Activated naive CD4-positive, alpha-beta T cell treated with anti-CD3 and anti-CD28 coated beads for 36 hours (primary cell): ENCODE data around the gene ELOVL2. TPM values are rescaled to one million over a fixed set of nuclear protein-coding genes. Genes with fewer than 3 reads are reported as not detected.
"Not testable (repeated sequence)": the region's sequence is repeated elsewhere in the genome, so short reads cannot be mapped to it uniquely, and the experiment has no call there.

ENCODE experiments used
- CTCF ChIA-PET: fragments of 350-600 bp; sonication (Branson Sonifier 250); formaldehyde crosslinking; loops from one replicate; lab custom pipeline; 2021; ENCODE audit warnings: antibody characterized with exemption; lab: Charles Lee
- DNase-seq: peaks from one replicate; pipeline ENCODE4 v3.0.0-alpha.2; 2020
- H3K27ac Mint-ChIP-seq: one replicate; pipeline ENCODE4 v1.8.0; 2021; ENCODE audit warnings: mild to moderate bottlenecking, mixed read lengths
- H3K27me3 Mint-ChIP-seq: one replicate; pipeline ENCODE4 v1.8.0; 2021; ENCODE audit warnings: low read depth, mixed read lengths
- H3K36me3 Mint-ChIP-seq: one replicate; pipeline ENCODE4 v1.8.0; 2021; ENCODE audit warnings: low read depth, mixed read lengths
- H3K4me1 Mint-ChIP-seq: one replicate; pipeline ENCODE4 v1.8.0; 2021; ENCODE audit warnings: low read depth, mixed read lengths
- H3K4me3 Mint-ChIP-seq: one replicate; pipeline ENCODE4 v1.8.0; 2021; ENCODE audit warnings: mild to moderate bottlenecking, moderate library complexity, mixed read lengths
- H3K9me3 Mint-ChIP-seq: one replicate; pipeline ENCODE4 v1.8.0; 2021; ENCODE audit warnings: mixed read lengths
- intact Hi-C: fragments of 100-400 bp; cut with micrococcal nuclease; formaldehyde crosslinking; loops from one replicate; pipeline ENCODE4 v1.15.1; 2023
- total RNA-seq, 2 experiments: library from RNA; stranded (reverse); gene quantifications; one replicate each; pipeline ENCODE4 v1.2.3, GENCODE V29; 2021

ELOVL2 gene
- total RNA-seq, 2 experiments from 2014 or later, result not detected

DNA sequence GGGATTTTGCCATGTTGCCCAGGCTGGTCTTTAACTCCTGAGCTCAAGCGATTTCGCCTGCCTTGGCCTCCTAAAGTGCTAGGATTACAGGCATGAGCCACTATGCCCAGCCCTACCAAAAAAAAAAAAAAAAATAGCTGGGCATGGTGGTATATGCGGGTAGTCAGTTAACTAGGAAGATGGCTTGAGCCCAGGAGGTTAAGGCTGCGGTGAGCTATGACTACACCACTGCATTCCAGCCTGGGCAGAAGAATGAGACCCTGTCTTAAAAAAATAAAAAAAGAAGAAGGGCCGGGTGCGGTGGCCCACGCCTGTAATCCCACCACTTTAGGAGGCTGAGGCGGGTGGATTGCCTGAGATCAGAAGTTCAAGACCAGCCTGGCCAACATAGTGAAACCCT lies 50.2 kb downstream of the ELOVL2 start:
- H3K27ac Mint-ChIP-seq, result no peak overlapping the region
- no peaks in the 10 kb centered on the region for H3K4me1 Mint-ChIP-seq
- no peaks in the 10 kb centered on the region for H3K9me3 Mint-ChIP-seq
- CTCF ChIA-PET, result interaction anchor here (0.6 to 0.8 kb wide), 2 partner anchors 39 to 506 kb away, joined by 3 read pairs; no protein-coding TSS in a partner anchor
- H3K27me3 Mint-ChIP-seq, result peaks cover 5% of the 10 kb centered on the region
- H3K36me3 Mint-ChIP-seq, result no peaks in the 10 kb centered on the region
- DNase-seq, result no peak
- intact Hi-C loops, result no loop called here
- no peak overlapping the region for H3K4me3 Mint-ChIP-seq

- Mint-ChIP-seq H3K9me3 (no peaks in the 10 kb centered on the region), H3K27me3 (peaks cover 11% of the 10 kb centered on the region), H3K4me3 (no peak overlapping the region), H3K27ac (no peak overlapping the region), H3K4me1 (no peaks in the 10 kb centered on the region), H3K36me3 (no peaks in the 10 kb centered on the region)
- DNase-seq, result no peak
- intact Hi-C loops, result no loop called here
- CTCF ChIA-PET, result no interaction called here
Measured at GRCh38 chr6:10991115-10991514, 53.0 kb downstream of the ELOVL2 start.

DNA sequence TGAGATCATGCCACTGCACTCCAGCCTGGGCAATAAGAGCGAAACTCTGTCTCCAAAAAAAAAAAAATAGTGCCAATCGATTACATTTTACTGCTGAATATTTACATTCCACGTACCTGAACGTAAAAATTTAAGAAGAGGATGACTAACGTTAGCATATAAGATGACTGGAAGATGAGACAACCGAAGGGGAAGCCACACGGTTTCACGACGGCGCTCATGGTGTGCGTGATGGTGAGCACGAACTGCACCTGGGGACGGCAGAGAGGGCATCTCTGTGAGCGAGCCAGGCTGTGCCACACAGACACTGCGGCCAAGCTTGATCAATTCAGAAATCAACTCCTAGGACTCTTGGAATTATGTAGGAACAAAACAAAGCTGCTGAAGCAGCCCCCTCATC lies 54.5 kb downstream of the ELOVL2 start:
- no peak for DNase-seq
- H3K27ac Mint-ChIP-seq, result no peak overlapping the region
- CTCF ChIA-PET, result no interaction called here

GRCh38 chr6:10984959-10985358 lies 59.1 kb downstream of the ELOVL2 start:
- H3K4me1 Mint-ChIP-seq, H3K36me3 Mint-ChIP-seq, H3K27ac Mint-ChIP-seq, H3K27me3 Mint-ChIP-seq, H3K9me3 Mint-ChIP-seq, H3K4me3 Mint-ChIP-seq, DNase-seq, intact Hi-C loops, CTCF ChIA-PET: not testable (repeated sequence)

More for the DNA sequence above, 54.5 kb downstream of the ELOVL2 start:
- Mint-ChIP-seq H3K4me3 (no peak overlapping the region), H3K36me3 (no peaks in the 10 kb centered on the region), H3K27me3 (peaks cover 11% of the 10 kb centered on the region), H3K9me3 (peaks cover 3% of the 10 kb centered on the region), H3K4me1 (no peaks in the 10 kb centered on the region)
- intact Hi-C loops, result no loop called here

- H3K27me3 Mint-ChIP-seq, result peaks cover 5% of the 10 kb centered on the region
- H3K36me3 Mint-ChIP-seq, result no peaks in the 10 kb centered on the region
- CTCF ChIA-PET, result interaction anchor here (1.9 kb wide), 1 partner anchor 27 kb away, joined by 5 read pairs; no protein-coding TSS in a partner anchor
- intact Hi-C loops, result no loop called here
- H3K27ac Mint-ChIP-seq, result no peak overlapping the region
- H3K9me3 Mint-ChIP-seq, result peaks cover 3% of the 10 kb centered on the region
- DNase-seq, result no peak
- H3K4me1 Mint-ChIP-seq, result no peaks in the 10 kb centered on the region
- H3K4me3 Mint-ChIP-seq, result no peak overlapping the region
Measured at GRCh38 chr6:10981409-10981808, 62.7 kb downstream of the ELOVL2 start.

GRCh38 chr6:10979603-10980002 lies 64.5 kb downstream of the ELOVL2 start:
- Mint-ChIP-seq H3K27ac (no peak overlapping the region), H3K36me3 (no peaks in the 10 kb centered on the region), H3K27me3 (peaks cover 5% of the 10 kb centered on the region), H3K4me3 (no peak overlapping the region), H3K4me1 (no peaks in the 10 kb centered on the region), H3K9me3 (no peaks in the 10 kb centered on the region)
- intact Hi-C loops, result no loop called here
- DNase-seq, result no peak
- CTCF ChIA-PET, result interaction anchor here (0.8 to 1.1 kb wide), 2 partner anchors 28 to 89 kb away, joined by 3 read pairs; no protein-coding TSS in a partner anchor

GRCh38 chr6:10977231-10977968 lies 66.7 kb downstream of the ELOVL2 start:
- CTCF ChIA-PET, result no interaction called here
- DNase-seq, result no peak
- no peaks in the 10 kb centered on the region for H3K9me3 Mint-ChIP-seq

GRCh38 chr6:10976571-10976970 lies 67.5 kb downstream of the ELOVL2 start:
- no peak for DNase-seq
- no peaks in the 10 kb centered on the region for H3K36me3 Mint-ChIP-seq
- peaks cover 5% of the 10 kb centered on the region for H3K27me3 Mint-ChIP-seq
- CTCF ChIA-PET, result no interaction called here
- no peaks in the 10 kb centered on the region for H3K4me1 Mint-ChIP-seq
- H3K27ac Mint-ChIP-seq, result no peak overlapping the region
- H3K9me3 Mint-ChIP-seq, result no peaks in the 10 kb centered on the region
- intact Hi-C loops, result no loop called here
- H3K4me3 Mint-ChIP-seq, result no peak overlapping the region

More at GRCh38 chr6:10977231-10977968, 66.7 kb downstream of the ELOVL2 start:
- Mint-ChIP-seq H3K27ac (no peak overlapping the region), H3K27me3 (peaks cover 5% of the 10 kb centered on the region), H3K4me3 (no peak overlapping the region), H3K4me1 (no peaks in the 10 kb centered on the region), H3K36me3 (no peaks in the 10 kb centered on the region)
- intact Hi-C loops, result no loop called here

- Mint-ChIP-seq H3K27ac (no peak overlapping the region), H3K9me3 (no peaks in the 10 kb centered on the region), H3K27me3 (peaks cover 4% of the 10 kb centered on the region), H3K4me1 (no peaks in the 10 kb centered on the region), H3K36me3 (no peaks in the 10 kb centered on the region), H3K4me3 (no peak overlapping the region)
- CTCF ChIA-PET, result no interaction called here
- intact Hi-C loops, result no loop called here
- DNase-seq, result no peak
Measured at GRCh38 chr6:10972196-10972595, 71.9 kb downstream of the ELOVL2 start.

- CTCF ChIA-PET, result no interaction called here
- H3K4me3 Mint-ChIP-seq, result no peak overlapping the region
- intact Hi-C loops, result no loop called here
Measured at GRCh38 chr6:10970731-10971130, 73.4 kb downstream of the ELOVL2 start.

DNA sequence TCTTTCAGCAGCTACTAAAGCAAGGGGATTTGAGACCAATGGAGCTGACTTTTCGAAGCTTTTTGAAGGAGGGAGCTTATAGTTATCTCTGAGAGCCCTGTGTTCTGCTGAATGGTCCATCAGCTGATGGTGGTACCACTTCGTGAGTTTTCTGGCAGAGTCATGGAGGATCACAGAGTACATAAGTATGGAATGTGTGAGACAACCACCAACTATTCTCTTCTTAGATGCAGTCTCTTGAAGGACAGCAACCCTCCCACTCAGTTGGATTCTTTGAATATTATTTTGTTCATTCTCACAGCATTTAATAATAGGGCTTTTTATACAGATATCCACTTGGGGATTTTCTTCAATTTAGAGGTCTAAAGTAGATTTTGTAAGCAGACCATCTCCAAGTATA lies 75.3 kb downstream of the ELOVL2 start:
- Mint-ChIP-seq H3K4me3 (no peak overlapping the region), H3K4me1 (no peaks in the 10 kb centered on the region), H3K9me3 (peaks cover 3% of the 10 kb centered on the region), H3K27me3 (peaks cover 9% of the 10 kb centered on the region), H3K36me3 (peaks cover 2% of the 10 kb centered on the region), H3K27ac (no peak overlapping the region)
- CTCF ChIA-PET, result interaction anchor here (0.8 kb wide), 1 partner anchor 131 kb away, joined by 3 read pairs; no protein-coding TSS in a partner anchor
- no peak for DNase-seq
- intact Hi-C loops, result no loop called here

More at GRCh38 chr6:10970731-10971130, 73.4 kb downstream of the ELOVL2 start:
- H3K27me3 Mint-ChIP-seq, result peaks cover 4% of the 10 kb centered on the region
- no peaks in the 10 kb centered on the region for H3K36me3 Mint-ChIP-seq
- DNase-seq, result no peak
- H3K9me3 Mint-ChIP-seq, result peaks cover 3% of the 10 kb centered on the region
- H3K4me1 Mint-ChIP-seq, result no peaks in the 10 kb centered on the region
- H3K27ac Mint-ChIP-seq, result no peak overlapping the region

DNA sequence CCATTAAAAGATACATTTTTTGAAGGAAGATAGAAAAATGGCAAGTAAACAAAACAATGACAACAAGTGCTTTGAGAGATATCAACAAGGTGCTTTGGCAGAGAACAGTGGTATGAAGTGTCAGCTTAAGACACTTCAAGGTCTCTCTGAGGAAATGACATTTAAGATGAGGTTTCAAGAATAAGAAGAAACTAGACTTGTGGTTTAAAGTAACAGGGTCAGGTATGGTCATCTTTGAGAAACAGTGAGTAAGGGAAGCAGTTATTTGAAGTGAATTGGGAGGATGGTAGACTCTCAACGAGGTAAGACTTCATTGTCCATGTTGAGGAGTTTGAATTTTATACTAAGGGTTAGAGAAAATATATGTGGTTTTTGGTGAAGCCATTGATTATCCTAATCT lies 79.4 kb downstream of the ELOVL2 start:
- H3K27ac Mint-ChIP-seq, result no peak overlapping the region
- H3K9me3 Mint-ChIP-seq, result peaks cover 3% of the 10 kb centered on the region
- intact Hi-C loops, result no loop called here
- CTCF ChIA-PET, result interaction anchor here (1.7 kb wide), 1 partner anchor 10 kb away, joined by 3 read pairs; no protein-coding TSS in a partner anchor
- H3K27me3 Mint-ChIP-seq, result peaks cover 10% of the 10 kb centered on the region
- H3K4me3 Mint-ChIP-seq, result no peak overlapping the region
- H3K36me3 Mint-ChIP-seq, result peaks cover 2% of the 10 kb centered on the region
- DNase-seq, result no peak
- H3K4me1 Mint-ChIP-seq, result no peaks in the 10 kb centered on the region

DNA sequence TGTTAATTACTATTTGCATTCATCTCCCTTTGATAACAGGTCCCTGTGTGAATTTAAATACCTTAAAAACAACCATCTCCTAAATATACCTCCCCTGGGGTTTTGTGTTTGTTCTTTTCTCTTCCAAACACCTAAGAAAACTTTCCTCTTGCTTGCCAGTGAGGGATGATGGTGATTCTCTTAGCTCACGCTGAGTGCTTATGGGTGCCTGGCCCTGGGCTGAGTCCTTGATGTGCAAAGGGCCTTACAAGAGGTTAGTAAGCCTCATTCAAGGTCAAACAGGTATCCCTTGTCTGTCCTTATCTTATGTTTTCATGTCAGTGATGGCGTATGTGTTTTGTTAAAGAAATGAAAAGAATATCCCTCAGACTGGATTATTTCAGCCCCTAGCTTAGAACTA lies 81.0 kb downstream of the ELOVL2 start:
- Mint-ChIP-seq H3K36me3 (peaks cover 2% of the 10 kb centered on the region), H3K27me3 (peaks cover 11% of the 10 kb centered on the region), H3K27ac (no peak overlapping the region), H3K9me3 (peaks cover 3% of the 10 kb centered on the region), H3K4me1 (no peaks in the 10 kb centered on the region), H3K4me3 (no peak overlapping the region)
- CTCF ChIA-PET, result interaction anchor here (1.7 kb wide), 1 partner anchor 9 kb away, joined by 3 read pairs; no protein-coding TSS in a partner anchor
- intact Hi-C loops, result no loop called here
- no peak for DNase-seq
